SU-DHL-6 (cell line): ENCODE results near the gene PTPRE.

Experiments
- H2AFZ ChIP-seq: fragments of 200-600 bp; sonication (generic); 2 replicates; pipeline ENCODE4 v1.6.1; 2014; ENCODE audit warnings: low read depth, mild to moderate bottlenecking, moderate library complexity, mixed read lengths, antibody characterized with exemption, low read length; ENCODE audit not compliant: severe bottlenecking
- H3F3A ChIP-seq: fragments of 200-600 bp; shearing (Covaris generic); 2 replicates; pipeline ENCODE4 v1.6.0; 2016; ENCODE audit warnings: antibody characterized with exemption, mild to moderate bottlenecking; ENCODE audit not compliant: insufficient read depth
- H3K27ac ChIP-seq: fragments of 200-600 bp; sonication (generic); 2 replicates; pipeline ENCODE4 v1.5.1; 2016; ENCODE audit warnings: low read depth, mild to moderate bottlenecking, low read length, moderate library complexity, mixed read lengths
- H3K27me3 ChIP-seq: fragments of 200-600 bp; sonication (generic), shearing (Covaris generic); 2 replicates; pipeline ENCODE4 v1.6.0; 2014; ENCODE audit warnings: mild to moderate bottlenecking, low read length
- H3K36me3 ChIP-seq: fragments of 200-600 bp; sonication (generic); 2 replicates; pipeline ENCODE4 v1.6.1; 2014; ENCODE audit warnings: mild to moderate bottlenecking, low read length, mixed read lengths
- H3K4me2 ChIP-seq: fragments of 300-600, 200-600 bp; shearing (Covaris generic), sonication (generic); 2 replicates; pipeline ENCODE4 v1.6.0; 2014; ENCODE audit warnings: low read length, low read depth, mild to moderate bottlenecking; ENCODE audit not compliant: poor library complexity, severe bottlenecking
- H3K4me3 ChIP-seq: fragments of 200-600 bp; sonication (generic); 2 replicates; pipeline ENCODE4 v1.5.1; 2014; ENCODE audit warnings: antibody characterized with exemption, low read length, mild to moderate bottlenecking, mixed read lengths; ENCODE audit not compliant: insufficient read depth, poor library complexity, severe bottlenecking
- H3K79me2 ChIP-seq: fragments of 200-600 bp; sonication (generic); 2 replicates; pipeline ENCODE4 v1.6.1; 2014; ENCODE audit warnings: mild to moderate bottlenecking, low read length, moderate library complexity; ENCODE audit not compliant: insufficient read depth
- H3K9ac ChIP-seq: fragments of 200-600 bp; sonication (generic); 2 replicates; pipeline ENCODE4 v1.7.0; 2014; ENCODE audit warnings: mild to moderate bottlenecking, low read length
- H3K9me2 ChIP-seq: fragments of 200-600 bp; sonication (generic); replicated peaks from 2 replicates; pipeline ENCODE4 v1.6.1; 2014; ENCODE audit warnings: low read length; ENCODE audit not compliant: insufficient read depth
- H3K9me3 ChIP-seq: fragments of 200-600 bp; sonication (generic); 2 replicates; pipeline ENCODE4 v1.6.1; 2014; ENCODE audit warnings: low read length, mixed read lengths; ENCODE audit not compliant: insufficient read depth
- H4K20me1 ChIP-seq: fragments of 200-600 bp; sonication (generic); 2 replicates; pipeline ENCODE4 v1.6.1; 2014; ENCODE audit warnings: low read depth, mild to moderate bottlenecking, antibody characterized with exemption, low read length, moderate library complexity, mixed read lengths
- CTCF ChIP-seq: fragments of 200-600 bp; sonication (generic); IDR thresholded peaks from one replicate; pipeline ENCODE4 v1.5.1; 2017; ENCODE audit warnings: antibody characterized with exemption, mild to moderate bottlenecking, low read length, moderate library complexity; ENCODE audit not compliant: insufficient read depth, poor library complexity, severe bottlenecking
- EZH2phosphoT487 ChIP-seq: fragments of 200-600 bp; sonication (generic), shearing (Covaris generic); conservative IDR thresholded peaks from 2 replicates; pipeline ENCODE4 v1.6.1; 2018; ENCODE audit warnings: mild to moderate bottlenecking, antibody characterized with exemption, low read length, moderate library complexity, mixed read lengths

The PTPRE gene

GRCh38 chr10:127937915-127938463 lies 31.1 kb downstream of the PTPRE start:
- no peaks in the 10 kb centered on the region for H3K27me3 ChIP-seq
- no peaks in the 10 kb centered on the region for H3K9me2 ChIP-seq
- no peaks in the 10 kb centered on the region for H3F3A ChIP-seq
- H2AFZ ChIP-seq = no peak overlapping the region
- TF ChIP-seq CTCF = no peak
- no peak for TF ChIP-seq EZH2phosphoT487
- no peak overlapping the region for H3K27ac ChIP-seq
- H3K9me3 ChIP-seq = no peaks in the 10 kb centered on the region
- H3K9ac ChIP-seq = no peak overlapping the region
- no peaks in the 10 kb centered on the region for H4K20me1 ChIP-seq
- no peaks in the 10 kb centered on the region for H3K36me3 ChIP-seq
- no peaks in the 10 kb centered on the region for H3K79me2 ChIP-seq
- no peak overlapping the region for H3K4me3 ChIP-seq
- no peak overlapping the region for H3K4me2 ChIP-seq

GRCh38 chr10:127939786-127940330 lies 33.0 kb downstream of the PTPRE start:
- no peaks in the 10 kb centered on the region for H4K20me1 ChIP-seq
- H3K9ac ChIP-seq = no peak overlapping the region
- H3K79me2 ChIP-seq = no peaks in the 10 kb centered on the region
- H3K36me3 ChIP-seq = no peaks in the 10 kb centered on the region
- no peaks in the 10 kb centered on the region for H3K9me2 ChIP-seq
- no peaks in the 10 kb centered on the region for H3K9me3 ChIP-seq
- no peak overlapping the region for H2AFZ ChIP-seq
- no peak overlapping the region for H3K4me2 ChIP-seq
- no peaks in the 10 kb centered on the region for H3K27me3 ChIP-seq
- no peaks in the 10 kb centered on the region for H3F3A ChIP-seq
- H3K4me3 ChIP-seq = no peak overlapping the region
- H3K27ac ChIP-seq = no peak overlapping the region
- TF ChIP-seq CTCF = no peak
- no peak for TF ChIP-seq EZH2phosphoT487

GRCh38 chr10:127940866-127941640 lies 34.1 kb downstream of the PTPRE start:
- H3K36me3 ChIP-seq = no peaks in the 10 kb centered on the region
- H4K20me1 ChIP-seq = no peaks in the 10 kb centered on the region
- no peak overlapping the region for H2AFZ ChIP-seq
- H3K27me3 ChIP-seq = no peaks in the 10 kb centered on the region
- H3K9ac ChIP-seq = no peak overlapping the region
- TF ChIP-seq CTCF (no peak), EZH2phosphoT487 (no peak)
- H3K9me2 ChIP-seq = no peaks in the 10 kb centered on the region
- H3K79me2 ChIP-seq = no peaks in the 10 kb centered on the region
- H3K4me2 ChIP-seq = no peak overlapping the region
- H3F3A ChIP-seq = no peaks in the 10 kb centered on the region
- no peaks in the 10 kb centered on the region for H3K9me3 ChIP-seq
- H3K4me3 ChIP-seq = no peak overlapping the region
- H3K27ac ChIP-seq = no peak overlapping the region
